Heart left ventricle (tissue), 16 donors: Measurements from ENCODE around the gene FCHSD1. TPM values are rescaled to one million over a fixed set of nuclear protein-coding genes. Genes with fewer than 3 reads are reported as not detected.

Experiments used
- ATAC-seq, 4 donors: fragments of 200-7000 bp; cut with Tn5 transposase; one replicate each; pipeline ENCODE4 v1.9.1; 2020 to 2022; ENCODE audit warnings: moderate library complexity in 4 of 4, mild to moderate bottlenecking in 3 of 4, moderate number of reproducible peaks in 1 of 4
- DNase-seq, 5 donors: peaks; one replicate each; pipeline ENCODE4 v3.0.0-alpha.2; 2020
- H3K27ac ChIP-seq, 12 donors: fragments of 200-600 bp; sonication (generic) in 4 of 12; one replicate each; pipeline versions ENCODE4 v1.5.0 to v1.8.0; 2016 to 2022; ENCODE audit warnings: mild to moderate bottlenecking in 2 of 12
- H3K27me3 ChIP-seq, 9 donors: fragments of 200-600 bp; sonication (generic) in 2 of 9; one replicate each; pipeline versions ENCODE4 v1.5.1 to v1.8.0; 2016 to 2022; ENCODE audit warnings: mild to moderate bottlenecking in 3 of 9
- H3K36me3 ChIP-seq, 9 donors: fragments of 200-600 bp; sonication (generic) in 2 of 9; one replicate each; pipeline versions ENCODE4 v1.5.0 to v1.8.0; 2018 to 2022; ENCODE audit warnings: mild to moderate bottlenecking in 2 of 9
- H3K4me1 ChIP-seq, 12 donors: fragments of 200-600 bp; sonication (generic) in 4 of 12; one replicate each; pipeline versions ENCODE4 v1.5.0 to v1.8.0; 2016 to 2022; ENCODE audit warnings: mild to moderate bottlenecking in 3 of 12
- H3K4me3 ChIP-seq, 12 donors: fragments of 200-600 bp; sonication (generic) in 4 of 12; one replicate each; pipeline versions ENCODE4 v1.5.0 to v1.8.0; 2017 to 2022; ENCODE audit warnings: mild to moderate bottlenecking in 9 of 12, moderate library complexity in 4 of 12
- H3K9me3 ChIP-seq, 12 donors: fragments of 200-600 bp; sonication (generic) in 4 of 12; one replicate each; pipeline versions ENCODE4 v1.5.0 to v1.8.0; 2016 to 2022; ENCODE audit warnings: mild to moderate bottlenecking in 1 of 12
- POLR2A ChIP-seq, 2 donors: fragments of 450-650 bp; IDR thresholded peaks; one replicate each; pipeline ENCODE4 v1.6.1; 2017; ENCODE audit warnings: antibody characterized with exemption in 2 of 2, mild to moderate bottlenecking in 2 of 2, moderate library complexity in 2 of 2
- WGBS, 4 donors: extraction: QIAGEN DNeasy Blood & Tissue Kit in 2 of 4; methylation state at CpG; one replicate each; pipeline versions ENCODE4 v1.1.5 to v1.1.7; 2013 to 2018; 5-methylcytosine and 5-hydroxymethylcytosine counted together
- intact Hi-C, 10 donors: fragments of 100-400 bp; cut with DNase I; formaldehyde crosslinking; loops; one replicate each; pipeline versions ENCODE4 v1.11.1 to v1.14.2; 2022
- polyA plus RNA-seq, 2 donors: library from polyadenylated mRNA; stranded (reverse); fragments of 200-250 nt; gene quantifications; one replicate each; pipeline ENCODE4 v1.2.3, GENCODE V29; 2013
- total RNA-seq, 9 donors: library from RNA; depleted of rRNA in 2 of 9; stranded (reverse); fragments of >200 nt in 2 of 9; fragmentation: NEBNext Ultra II Directional in 3 of 9; extraction: Animal tissue kit (Norgen Biotek cat#: 25700) in 3 of 9; gene quantifications; one replicate each; pipeline versions ENCODE4 v1.1.0 to v1.2.4, GENCODE V29; 2016 to 2023
- TF ChIP-seq, protein P1 (sequence below), 12 donors: fragments of 200-600 bp; sonication (generic) in 4 of 12; IDR thresholded peaks; one replicate each; pipeline versions ENCODE4 v1.5.0 to v1.8.0; 2018 to 2022; ENCODE audit warnings: antibody characterized with exemption in 12 of 12, mild to moderate bottlenecking in 5 of 12
- donor health status: ischemic (EF 13 %, LVEDD 7.1; RV severe dilation, severe dysfunction).
- donor health status: healthy with polysubstance abuse.
- donor health status: DM: no; HTN: yes; CAD: no.
- donor health status: DM: no; HTN: no; CAD: no.
- donor health status: ischemic (EF 25% LVEDD 6.9; RV normal size, moderate dysfunction).
- donor health status: ischemic (EF 25% LVEDD 5.7; RV mildly dilated, moderate dysfunction).
- donor health status: healthy.
- donor health status: DM: yes; HTN: yes; CAD: no.
- donor health status: ischemic (EF 35%, LVEDD 5.7; RV mildly dilated, moderate dysfunction).
- donor health status: nonischemic (EF 11% LVEDD 7.7; RV severe dilation, severe dysfunction).
- donor health status: DM: yes; HTN: yes; CAD: no.
- donor health status: PGD.
- donor health status: ischemic (EF 29% LVEDD 5.4; RV normal size, mild dysfunction).
- donor health status: nonischemic (EF 23%, LVEDD 6.1; RV moderate dilation, normal function).

The FCHSD1 gene
- total and polyA plus RNA-seq, 11 donors: 1.2 to 8.8 (median 2.4) TPM

DNA sequence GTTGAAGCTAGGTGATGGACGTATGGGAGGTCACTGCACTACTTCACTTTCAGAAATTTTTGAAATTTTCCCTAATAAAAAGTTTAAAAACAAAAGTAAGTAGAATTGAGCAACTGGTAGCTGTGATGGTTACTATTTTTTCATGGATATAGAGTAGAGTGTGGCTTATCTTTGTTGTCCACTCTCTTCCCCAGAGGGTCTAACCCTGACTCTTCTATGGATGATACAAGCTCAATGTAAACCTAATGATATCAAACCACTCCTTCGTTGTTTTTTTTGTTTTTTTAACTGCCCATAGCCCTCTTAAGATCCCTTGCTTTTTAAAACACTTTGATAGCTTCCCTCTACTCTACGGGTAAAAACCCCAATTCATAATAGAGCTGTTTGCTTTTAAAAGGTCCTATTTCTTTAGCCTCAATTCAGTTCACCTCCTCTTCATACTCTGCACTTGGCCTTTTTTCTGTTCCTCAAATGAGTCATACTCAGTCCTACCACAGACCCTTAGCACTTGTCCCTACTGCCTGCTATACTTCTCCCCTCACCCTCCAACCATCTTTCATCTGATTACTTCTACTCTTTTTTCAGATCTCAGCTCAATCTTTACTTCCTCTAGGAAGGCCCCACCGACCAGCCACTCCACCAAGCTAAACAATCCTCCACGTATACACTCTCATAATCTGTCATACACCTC lies 17.2 kb downstream of the FCHSD1 start:
- peaks cover 0 to 52% (median 22%) of the 10 kb centered on the region in 9 donors for H3K36me3 ChIP-seq
- WGBS, 4 donors: 83 to 87% (median 85%) methylated on average over 5 of the region's 5 CpGs
- H3K4me1 ChIP-seq: peaks cover 3 to 49% (median 26%) of the 10 kb centered on the region in 12 donors
- DNase-seq (no peak), ATAC-seq (no peak)
- H3K27me3 ChIP-seq: no peaks in the 10 kb centered on the region
- no peak overlapping the region for H3K4me3 ChIP-seq
- no peak for TF ChIP-seq POLR2A (IDR thresholded peaks at IDR 0.05)
- TF ChIP-seq, protein P1, sequence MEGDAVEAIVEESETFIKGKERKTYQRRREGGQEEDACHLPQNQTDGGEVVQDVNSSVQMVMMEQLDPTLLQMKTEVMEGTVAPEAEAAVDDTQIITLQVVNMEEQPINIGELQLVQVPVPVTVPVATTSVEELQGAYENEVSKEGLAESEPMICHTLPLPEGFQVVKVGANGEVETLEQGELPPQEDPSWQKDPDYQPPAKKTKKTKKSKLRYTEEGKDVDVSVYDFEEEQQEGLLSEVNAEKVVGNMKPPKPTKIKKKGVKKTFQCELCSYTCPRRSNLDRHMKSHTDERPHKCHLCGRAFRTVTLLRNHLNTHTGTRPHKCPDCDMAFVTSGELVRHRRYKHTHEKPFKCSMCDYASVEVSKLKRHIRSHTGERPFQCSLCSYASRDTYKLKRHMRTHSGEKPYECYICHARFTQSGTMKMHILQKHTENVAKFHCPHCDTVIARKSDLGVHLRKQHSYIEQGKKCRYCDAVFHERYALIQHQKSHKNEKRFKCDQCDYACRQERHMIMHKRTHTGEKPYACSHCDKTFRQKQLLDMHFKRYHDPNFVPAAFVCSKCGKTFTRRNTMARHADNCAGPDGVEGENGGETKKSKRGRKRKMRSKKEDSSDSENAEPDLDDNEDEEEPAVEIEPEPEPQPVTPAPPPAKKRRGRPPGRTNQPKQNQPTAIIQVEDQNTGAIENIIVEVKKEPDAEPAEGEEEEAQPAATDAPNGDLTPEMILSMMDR (IDR thresholded peaks at IDR 0.05): no peak
- no peak overlapping the region for H3K27ac ChIP-seq
- intact Hi-C loops: loop anchor here in 1 of 10 donors (5.0 kb wide), 1 partner anchor 563 kb away; no protein-coding TSS in a partner anchor
- no peaks in the 10 kb centered on the region for H3K9me3 ChIP-seq

DNA sequence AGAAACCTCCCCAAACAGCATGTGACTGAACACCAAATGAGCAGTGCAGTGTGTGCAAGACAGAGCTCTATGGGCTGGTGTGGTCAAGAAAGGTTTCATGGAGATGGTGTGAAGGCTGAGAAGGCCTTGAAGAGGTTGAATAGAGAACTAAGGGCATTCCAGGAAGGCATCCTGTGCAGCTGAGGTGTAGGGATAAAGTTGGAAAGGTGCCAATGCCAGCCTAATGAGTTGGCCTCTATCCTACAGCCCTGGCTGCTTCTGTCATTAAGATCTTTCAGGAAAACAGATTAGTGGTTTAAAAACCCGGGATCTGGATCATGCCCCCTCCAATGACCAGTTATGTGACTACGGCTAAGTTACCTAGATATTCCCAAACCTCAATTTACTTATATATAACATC lies 18.6 kb downstream of the FCHSD1 start:
- H3K36me3 ChIP-seq: peaks cover 0 to 65% (median 36%) of the 10 kb centered on the region in 9 donors
- TF ChIP-seq POLR2A (IDR thresholded peaks at IDR 0.05): no peak
- TF ChIP-seq, protein P1 (IDR thresholded peaks at IDR 0.05): no peak

DNA sequence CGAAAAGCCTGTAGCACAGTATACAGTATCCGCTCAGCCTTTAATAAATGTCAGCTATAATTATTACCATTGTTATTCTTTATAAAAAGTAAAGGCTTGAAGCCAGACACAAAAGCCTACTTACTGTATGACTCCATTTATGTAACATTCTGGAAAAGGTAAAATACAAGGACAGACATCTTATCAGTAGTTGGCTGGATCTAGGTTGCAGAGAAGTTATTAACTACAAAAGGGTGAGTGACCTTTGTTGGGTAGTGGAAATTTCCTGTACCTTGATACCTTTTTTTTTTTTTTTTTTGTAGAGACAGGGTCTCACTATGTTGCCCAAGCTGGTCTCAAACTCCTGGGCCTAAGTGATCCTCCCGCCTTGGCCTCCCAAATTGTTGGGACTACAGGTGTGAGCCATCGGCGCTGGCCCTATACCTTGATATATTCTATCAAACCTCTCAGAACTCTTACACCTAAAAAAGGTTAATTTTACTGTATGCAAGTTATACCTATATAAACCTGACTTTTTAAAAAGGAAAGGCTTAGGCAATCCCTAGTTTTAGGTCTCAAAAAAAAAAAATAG lies 20.6 kb downstream of the FCHSD1 start:
- DNase-seq: no peak
- 89 to 97% (median 94%) methylated on average over 5 of the region's 5 CpGs for WGBS, 4 donors
- intact Hi-C loops: loop anchor here in 1 of 10 donors (5.0 kb wide), 1 partner anchor 567 kb away; no protein-coding TSS in a partner anchor

More for the DNA sequence above, 18.6 kb downstream of the FCHSD1 start:
- H3K9me3 ChIP-seq: no peaks in the 10 kb centered on the region
- intact Hi-C loops: loop anchor here in 1 of 10 donors (5.0 kb wide), 1 partner anchor 565 kb away; no protein-coding TSS in a partner anchor
- no peaks in the 10 kb centered on the region for H3K27me3 ChIP-seq
- peaks cover 3 to 42% (median 23%) of the 10 kb centered on the region in 12 donors for H3K4me1 ChIP-seq
- 88 to 98% (median 90%) methylated on average over 2 of the region's 2 CpGs for WGBS, 4 donors
- ATAC-seq (no peak), DNase-seq (no peak)
- H3K27ac ChIP-seq: no peak overlapping the region
- no peak overlapping the region for H3K4me3 ChIP-seq

More for the DNA sequence above, 20.6 kb downstream of the FCHSD1 start:
- peaks cover 0 to 85% (median 56%) of the 10 kb centered on the region in 9 donors for H3K36me3 ChIP-seq
- no peaks in the 10 kb centered on the region for H3K9me3 ChIP-seq
- no peak overlapping the region for H3K4me3 ChIP-seq
- ATAC-seq: no peak
- TF ChIP-seq, protein P1 (IDR thresholded peaks at IDR 0.05): no peak
- no peak for TF ChIP-seq POLR2A (IDR thresholded peaks at IDR 0.05)
- H3K27ac ChIP-seq: no peak overlapping the region
- peaks cover 0 to 29% (median 13%) of the 10 kb centered on the region in 12 donors for H3K4me1 ChIP-seq
- no peaks in the 10 kb centered on the region for H3K27me3 ChIP-seq
